Panc1 (cell line): Measurements from ENCODE around the gene GABRR1. TPM values are rescaled to one million over a fixed set of nuclear protein-coding genes. Genes with fewer than 3 reads are reported as not detected.

ENCODE experiments used
- ATAC-seq: fragments of 200-7000 bp; cut with Tn5 transposase; 2 replicates; pipeline ENCODE4 v1.9.1; 2020; ENCODE audit warnings: mild to moderate bottlenecking, moderate library complexity
- BruUV-seq: library from RNA; stranded (reverse); fragments of 400-500 nt; replicated peaks from 2 replicates; lab custom pipeline; 2021; lab: Mats Ljungman, UMichigan
- CTCF ChIA-PET: fragments of 300-600 bp; sonication (Branson Sonifier 250); formaldehyde crosslinking; loops from one replicate; lab custom pipeline; 2022; ENCODE audit warnings: antibody characterized with exemption; lab: Charles Lee
- POLR2A ChIA-PET: fragments of 300-600 bp; sonication (Branson Sonifier 250); formaldehyde crosslinking; loops from one replicate; lab custom pipeline; 2022; ENCODE audit warnings: antibody characterized with exemption; lab: Charles Lee
- DNase-seq: peaks from one replicate; pipeline ENCODE4 v3.0.0-alpha.2; 2010; ENCODE audit warnings: low read depth, low spot score
- H3K27ac ChIP-seq: 2 replicates; pipeline ENCODE4 v1.5.1; 2011; ENCODE audit warnings: mild to moderate bottlenecking, low read length, inconsistent platforms
- H3K27me3 ChIP-seq: fragments of 200-500 bp; sonication (Bioruptor generic); 2 replicates; pipeline ENCODE4 v1.6.0; 2014; ENCODE audit warnings: low read length, inconsistent platforms; ENCODE audit not compliant: control insufficient read depth, insufficient read depth
- H3K36me3 ChIP-seq: fragments of 200-500 bp; sonication (Bioruptor generic); 2 replicates; pipeline ENCODE4 v1.5.1; 2014; ENCODE audit warnings: inconsistent platforms, mild to moderate bottlenecking, low read length, moderate library complexity; ENCODE audit not compliant: control insufficient read depth, insufficient read depth
- H3K4me1 ChIP-seq: 2 replicates; pipeline ENCODE4 v1.5.1; 2011; ENCODE audit warnings: inconsistent platforms, mild to moderate bottlenecking, low read length, moderate library complexity; ENCODE audit not compliant: control insufficient read depth, insufficient read depth
- H3K4me3 ChIP-seq, 2 experiments: 2 replicates each; pipeline ENCODE4 v1.5.1; 2011 to 2012; ENCODE audit warnings: low read depth in 2 of 2, low read length in 2 of 2, mild to moderate bottlenecking in 2 of 2, inconsistent platforms in 1 of 2, moderate library complexity in 1 of 2
- H3K9me3 ChIP-seq: fragments of 200-500 bp; sonication (Bioruptor generic); 2 replicates; pipeline ENCODE4 v1.5.1; 2014; ENCODE audit warnings: low read depth, mild to moderate bottlenecking, inconsistent platforms, low read length, moderate library complexity; ENCODE audit not compliant: control insufficient read depth, insufficient read depth
- POLR2AphosphoS5 ChIP-seq: IDR thresholded peaks from 2 replicates; pipeline ENCODE4 v1.6.1; 2012; ENCODE audit warnings: mild to moderate bottlenecking, low read depth, low read length, moderate library complexity
- SIN3A ChIP-seq: IDR thresholded peaks from 2 replicates; pipeline ENCODE4 v1.6.1; 2012; ENCODE audit warnings: low read depth, mild to moderate bottlenecking, low read length, moderate library complexity, borderline replicate concordance; ENCODE audit not compliant: insufficient read depth
- TCF7L2 ChIP-seq: IDR thresholded peaks from 2 replicates; pipeline ENCODE4 v1.6.1; 2011; ENCODE audit warnings: mild to moderate bottlenecking, low read depth, low read length, inconsistent platforms
- in situ Hi-C: cut with HindIII; loops from 2 replicates; pipeline ENCODE4 v1.10.0; 2016; ENCODE audit warnings: low sequenced_read_pairs, low pct_unique_long_range_greater_than_20kb
- intact Hi-C: fragments of 100-400 bp; cut with micrococcal nuclease; formaldehyde crosslinking; loops from one replicate; pipeline ENCODE4 v1.10.0; 2022; ENCODE audit not compliant: unreplicated experiment
- total RNA-seq: library from RNA; stranded (reverse); gene quantifications from one replicate; pipeline ENCODE4 v1.2.1, GENCODE V29; 2021; ENCODE audit not compliant: unreplicated experiment
- TF ChIP-seq, protein P1 (sequence below): fragments of 450-650 bp; IDR thresholded peaks from 2 replicates; pipeline ENCODE4 v1.5.1; 2017; ENCODE audit warnings: mild to moderate bottlenecking
- TF ChIP-seq, protein P2 (sequence below), 2 experiments: IDR thresholded peaks; 2 replicates each; pipeline ENCODE4 v1.6.1; 2011 to 2012; ENCODE audit warnings: low read depth in 2 of 2, control low read depth in 1 of 2, low read length in 1 of 2, mild to moderate bottlenecking in 1 of 2, moderate library complexity in 1 of 2; ENCODE audit not compliant: insufficient read depth in 1 of 2

Gene GABRR1
- total RNA-seq, 1 experiment from 2014 or later, result not detected

DNA sequence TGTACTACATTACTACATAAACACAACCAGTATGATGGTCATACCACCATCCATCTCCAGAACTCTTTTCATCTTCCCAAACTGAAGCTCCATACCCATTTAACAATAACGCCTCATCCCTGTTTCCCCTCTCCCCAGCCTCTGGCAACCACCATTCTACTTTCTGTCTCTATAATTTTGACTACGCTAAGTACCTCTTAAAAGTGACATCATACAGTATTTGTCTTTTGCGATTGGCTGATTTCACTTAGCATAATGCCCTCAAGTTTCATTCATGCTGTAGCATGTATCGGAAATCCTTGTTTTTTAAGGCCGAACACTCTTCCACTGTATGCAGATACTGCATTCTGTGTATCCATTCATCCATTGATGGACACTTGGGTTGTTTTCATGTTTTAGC, 29.7 kb downstream of the GABRR1 start:
- ChIA-PET POLR2A (no interaction called here), CTCF (no interaction called here)
- H3K27me3 ChIP-seq, result no peaks in the 10 kb centered on the region
- H3K36me3 ChIP-seq, result no peaks in the 10 kb centered on the region
- no peak overlapping the region for H3K4me3 ChIP-seq
- in situ Hi-C loops (no loop called here), intact Hi-C loops (no loop called here)
- ATAC-seq (no peak), DNase-seq (no peak)
- no TSS peak for BruUV-seq
- no peaks in the 10 kb centered on the region for H3K4me1 ChIP-seq
- H3K9me3 ChIP-seq, result no peaks in the 10 kb centered on the region
- no peak overlapping the region for H3K27ac ChIP-seq
- TF ChIP-seq, protein P1, sequence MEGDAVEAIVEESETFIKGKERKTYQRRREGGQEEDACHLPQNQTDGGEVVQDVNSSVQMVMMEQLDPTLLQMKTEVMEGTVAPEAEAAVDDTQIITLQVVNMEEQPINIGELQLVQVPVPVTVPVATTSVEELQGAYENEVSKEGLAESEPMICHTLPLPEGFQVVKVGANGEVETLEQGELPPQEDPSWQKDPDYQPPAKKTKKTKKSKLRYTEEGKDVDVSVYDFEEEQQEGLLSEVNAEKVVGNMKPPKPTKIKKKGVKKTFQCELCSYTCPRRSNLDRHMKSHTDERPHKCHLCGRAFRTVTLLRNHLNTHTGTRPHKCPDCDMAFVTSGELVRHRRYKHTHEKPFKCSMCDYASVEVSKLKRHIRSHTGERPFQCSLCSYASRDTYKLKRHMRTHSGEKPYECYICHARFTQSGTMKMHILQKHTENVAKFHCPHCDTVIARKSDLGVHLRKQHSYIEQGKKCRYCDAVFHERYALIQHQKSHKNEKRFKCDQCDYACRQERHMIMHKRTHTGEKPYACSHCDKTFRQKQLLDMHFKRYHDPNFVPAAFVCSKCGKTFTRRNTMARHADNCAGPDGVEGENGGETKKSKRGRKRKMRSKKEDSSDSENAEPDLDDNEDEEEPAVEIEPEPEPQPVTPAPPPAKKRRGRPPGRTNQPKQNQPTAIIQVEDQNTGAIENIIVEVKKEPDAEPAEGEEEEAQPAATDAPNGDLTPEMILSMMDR, result no peak
- TF ChIP-seq, protein P2, sequence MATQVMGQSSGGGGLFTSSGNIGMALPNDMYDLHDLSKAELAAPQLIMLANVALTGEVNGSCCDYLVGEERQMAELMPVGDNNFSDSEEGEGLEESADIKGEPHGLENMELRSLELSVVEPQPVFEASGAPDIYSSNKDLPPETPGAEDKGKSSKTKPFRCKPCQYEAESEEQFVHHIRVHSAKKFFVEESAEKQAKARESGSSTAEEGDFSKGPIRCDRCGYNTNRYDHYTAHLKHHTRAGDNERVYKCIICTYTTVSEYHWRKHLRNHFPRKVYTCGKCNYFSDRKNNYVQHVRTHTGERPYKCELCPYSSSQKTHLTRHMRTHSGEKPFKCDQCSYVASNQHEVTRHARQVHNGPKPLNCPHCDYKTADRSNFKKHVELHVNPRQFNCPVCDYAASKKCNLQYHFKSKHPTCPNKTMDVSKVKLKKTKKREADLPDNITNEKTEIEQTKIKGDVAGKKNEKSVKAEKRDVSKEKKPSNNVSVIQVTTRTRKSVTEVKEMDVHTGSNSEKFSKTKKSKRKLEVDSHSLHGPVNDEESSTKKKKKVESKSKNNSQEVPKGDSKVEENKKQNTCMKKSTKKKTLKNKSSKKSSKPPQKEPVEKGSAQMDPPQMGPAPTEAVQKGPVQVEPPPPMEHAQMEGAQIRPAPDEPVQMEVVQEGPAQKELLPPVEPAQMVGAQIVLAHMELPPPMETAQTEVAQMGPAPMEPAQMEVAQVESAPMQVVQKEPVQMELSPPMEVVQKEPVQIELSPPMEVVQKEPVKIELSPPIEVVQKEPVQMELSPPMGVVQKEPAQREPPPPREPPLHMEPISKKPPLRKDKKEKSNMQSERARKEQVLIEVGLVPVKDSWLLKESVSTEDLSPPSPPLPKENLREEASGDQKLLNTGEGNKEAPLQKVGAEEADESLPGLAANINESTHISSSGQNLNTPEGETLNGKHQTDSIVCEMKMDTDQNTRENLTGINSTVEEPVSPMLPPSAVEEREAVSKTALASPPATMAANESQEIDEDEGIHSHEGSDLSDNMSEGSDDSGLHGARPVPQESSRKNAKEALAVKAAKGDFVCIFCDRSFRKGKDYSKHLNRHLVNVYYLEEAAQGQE (IDR thresholded peaks at IDR 0.05; ENCODE audit: insufficient read depth in 1 of 2, low read depth in 2 of 2, low read length in 1 of 2), result no peak
- TF ChIP-seq SIN3A, result no peak

DNA sequence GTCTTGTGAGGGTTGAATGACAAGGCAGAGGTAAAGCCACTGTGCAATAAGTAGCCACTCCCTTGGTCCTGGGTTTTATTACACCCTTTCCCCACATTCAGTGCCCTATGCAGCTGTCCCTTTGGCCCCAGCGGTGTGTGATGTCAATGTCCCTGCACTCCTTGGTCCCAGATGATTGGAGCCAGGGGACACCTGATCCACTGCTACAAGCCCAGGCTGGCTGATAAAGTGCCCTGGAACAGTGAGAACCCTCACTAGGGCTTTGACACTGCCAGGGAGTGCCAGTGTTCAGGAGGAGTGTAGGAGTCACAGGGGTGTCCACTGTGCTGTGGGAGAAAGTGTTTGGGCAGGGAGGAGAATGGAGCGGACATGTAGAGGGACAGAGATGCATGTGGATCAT, 30.4 kb downstream of the GABRR1 start:
- no peaks in the 10 kb centered on the region for H3K36me3 ChIP-seq
- no peak for DNase-seq

More for the DNA sequence above, 30.4 kb downstream of the GABRR1 start:
- ATAC-seq, result no peak
- no peaks in the 10 kb centered on the region for H3K27me3 ChIP-seq
- POLR2A ChIA-PET, result no interaction called here
- no peak for TF ChIP-seq POLR2AphosphoS5
- TF ChIP-seq, protein P2 (IDR thresholded peaks at IDR 0.05; ENCODE audit: insufficient read depth in 1 of 2, low read depth in 2 of 2, low read length in 1 of 2), result no peak
- TF ChIP-seq TCF7L2, result no peak
- no peak for TF ChIP-seq SIN3A
- TF ChIP-seq, protein P1, result no peak
- CTCF ChIA-PET, result no interaction called here
- in situ Hi-C loops, result no loop called here
- H3K4me3 ChIP-seq, result no peak overlapping the region
- no peaks in the 10 kb centered on the region for H3K9me3 ChIP-seq
- intact Hi-C loops, result no loop called here
- BruUV-seq, result no TSS peak
- no peaks in the 10 kb centered on the region for H3K4me1 ChIP-seq
- no peak overlapping the region for H3K27ac ChIP-seq
